Left ventricle myocardium superior (tissue), 1 donor: ENCODE results near the gene STPG1. TPM values are rescaled to one million over a fixed set of nuclear protein-coding genes. Genes with fewer than 3 reads are reported as not detected.
A peak's percentile ranks its signal among the peaks of the same experiment; 100 is the strongest.

Experiments used
- ATAC-seq: fragments of 200-7000 bp; cut with Tn5 transposase; one replicate; pipeline ENCODE4 v1.9.1; 2020; ENCODE audit warnings: mild to moderate bottlenecking, moderate library complexity
- DNase-seq: peaks from one replicate; pipeline ENCODE4 v3.0.0-alpha.2; 2020
- intact Hi-C: fragments of 100-400 bp; cut with micrococcal nuclease; formaldehyde crosslinking; loops from one replicate; pipeline ENCODE4 v1.11.0; 2022
- total RNA-seq: library from RNA; stranded (reverse); fragmentation: NEBNext Ultra II Directional; extraction: Animal tissue kit (Norgen Biotek cat#: 25700); gene quantifications from one replicate; pipeline ENCODE4 v1.2.1, GENCODE V29; 2021
- donor health status: DM: no; HTN: yes; CAD: no; lungs with severe emphysema.

The STPG1 gene
- total RNA-seq, 1 donor from 2014 or later = 4.9 TPM

- intact Hi-C loops = no loop called here
- ATAC-seq = no peak
- DNase-seq = no peak
Measured at GRCh38 chr1:24325587-24326449, 87.8 kb downstream of the STPG1 start.

GRCh38 chr1:24324903-24325302 lies 88.7 kb downstream of the STPG1 start:
- no peak for ATAC-seq
- intact Hi-C loops = no loop called here
- DNase-seq = no peak

GRCh38 chr1:24323281-24323680 lies 90.3 kb downstream of the STPG1 start:
- ATAC-seq (no peak), DNase-seq (no peak)
- intact Hi-C loops = no loop called here

- DNase-seq (peak; percentile 40), ATAC-seq (peak; percentile 51)
- intact Hi-C loops = no loop called here
Measured at GRCh38 chr1:24322470-24323177, 91.0 kb downstream of the STPG1 start.

- intact Hi-C loops = no loop called here
- DNase-seq (peak; percentile 61), ATAC-seq (peak; percentile 83)
Measured at GRCh38 chr1:24321697-24322469, 91.7 kb downstream of the STPG1 start.

GRCh38 chr1:24321126-24321525 lies 92.5 kb downstream of the STPG1 start:
- DNase-seq (no peak), ATAC-seq (no peak)
- intact Hi-C loops = no loop called here

- ATAC-seq (no peak), DNase-seq (no peak)
- intact Hi-C loops = no loop called here
Measured at GRCh38 chr1:24319962-24320361, 93.6 kb downstream of the STPG1 start.

GRCh38 chr1:24319312-24319863 lies 94.2 kb downstream of the STPG1 start, which contains the start of gene GRHL3:
Gene GRHL3 (plus strand): TSS chr1:24319357. CDS start chr1:24319552, 195 bp downstream.
- no peak for ATAC-seq
- intact Hi-C loops = no loop called here
- no peak for DNase-seq

- intact Hi-C loops = no loop called here
- no peak for ATAC-seq
- DNase-seq = no peak
Measured at GRCh38 chr1:24318615-24319311, 94.8 kb downstream of the STPG1 start.

GRCh38 chr1:24317956-24318614 lies 95.5 kb downstream of the STPG1 start:
- DNase-seq = no peak
- intact Hi-C loops = no loop called here
- ATAC-seq = no peak

- DNase-seq = no peak
- ATAC-seq = no peak
- intact Hi-C loops = no loop called here
Measured at GRCh38 chr1:24317081-24317480, 96.5 kb downstream of the STPG1 start.

- DNase-seq = no peak
- intact Hi-C loops = no loop called here
- no peak for ATAC-seq
Measured at GRCh38 chr1:24316645-24317044, 96.9 kb downstream of the STPG1 start.

GRCh38 chr1:24315391-24315790 lies 98.2 kb downstream of the STPG1 start:
- intact Hi-C loops = no loop called here
- DNase-seq (no peak), ATAC-seq (no peak)

- intact Hi-C loops = no loop called here
- DNase-seq (no peak), ATAC-seq (no peak)
Measured at GRCh38 chr1:24311741-24312140, 101.8 kb downstream of the STPG1 start.

- DNase-seq (no peak), ATAC-seq (no peak)
- intact Hi-C loops = no loop called here
Measured at GRCh38 chr1:24311234-24311633, 102.3 kb downstream of the STPG1 start.

GRCh38 chr1:24309762-24310485 lies 103.7 kb downstream of the STPG1 start:
- intact Hi-C loops = no loop called here
- ATAC-seq (no peak), DNase-seq (no peak)

GRCh38 chr1:24308365-24309015 lies 105.1 kb downstream of the STPG1 start:
- ATAC-seq = no peak
- intact Hi-C loops = no loop called here
- no peak for DNase-seq
